ENCODE data around the gene SAV1.
"Not testable (repeated sequence)": the region's sequence is repeated elsewhere in the genome, so short reads cannot be mapped to it uniquely, and the experiment has no call there.

Gene SAV1

GRCh38 chr14:50704454-50705010, 36.4 kb upstream of the SAV1 start:
- no peak for DNase-seq
- H3K27ac ChIP-seq: no peak overlapping the region
- H3K36me3 ChIP-seq (replicated peaks): no peaks in the 10 kb centered on the region
- no peaks in the 10 kb centered on the region for H3K27me3 ChIP-seq (replicated peaks)
- in situ Hi-C loops (cut with HindIII; ENCODE audit: low pct_ligation_motif_present, low sequenced_read_pairs): no loop called here
- TF ChIP-seq CTCF (IDR thresholded peaks at IDR 0.05; ENCODE audit: low read depth, low read length, missing control alignments): no peak
- no peak overlapping the region for H3K4me3 ChIP-seq (ENCODE audit: low read depth, low read length)

GRCh38 chr14:50697659-50698290, 29.7 kb upstream of the SAV1 start:
- TF ChIP-seq CTCF (IDR thresholded peaks at IDR 0.05; ENCODE audit: low read depth, low read length, missing control alignments): no peak
- no peak for DNase-seq
- Histone ChIP-seq H3K4me3 (ENCODE audit: low read depth, low read length) (no peak overlapping the region), H3K27me3 (replicated peaks) (no peaks in the 10 kb centered on the region), H3K27ac (no peak overlapping the region), H3K36me3 (replicated peaks) (no peaks in the 10 kb centered on the region)
- in situ Hi-C loops (cut with HindIII; ENCODE audit: low pct_ligation_motif_present, low sequenced_read_pairs): no loop called here

- H3K27me3 ChIP-seq (replicated peaks); in situ Hi-C loops (cut with HindIII; ENCODE audit: low pct_ligation_motif_present, low sequenced_read_pairs); H3K4me3 ChIP-seq (ENCODE audit: low read depth, low read length): not testable (repeated sequence)
These were observed 26.2 kb upstream of the SAV1 start for GRCh38 chr14:50694260-50694659.

GRCh38 chr14:50688875-50689274, 20.8 kb upstream of the SAV1 start:
- DNase-seq: no peak
- Histone ChIP-seq H3K4me3 (ENCODE audit: low read depth, low read length) (no peak overlapping the region), H3K27me3 (replicated peaks) (no peaks in the 10 kb centered on the region), H3K36me3 (replicated peaks) (no peaks in the 10 kb centered on the region), H3K27ac (no peak overlapping the region)
- TF ChIP-seq CTCF (IDR thresholded peaks at IDR 0.05; ENCODE audit: low read depth, low read length, missing control alignments): no peak
- in situ Hi-C loops (cut with HindIII; ENCODE audit: low pct_ligation_motif_present, low sequenced_read_pairs): no loop called here

More at GRCh38 chr14:50694260-50694659, 26.2 kb upstream of the SAV1 start:
- H3K27ac ChIP-seq; DNase-seq; H3K36me3 ChIP-seq (replicated peaks): not testable (repeated sequence)

GRCh38 chr14:50679674-50680073, 11.6 kb upstream of the SAV1 start:
- in situ Hi-C loops (cut with HindIII; ENCODE audit: low pct_ligation_motif_present, low sequenced_read_pairs): no loop called here
- no peaks in the 10 kb centered on the region for H3K27me3 ChIP-seq (replicated peaks)
- DNase-seq: no peak
- TF ChIP-seq CTCF (IDR thresholded peaks at IDR 0.05; ENCODE audit: low read depth, low read length, missing control alignments): no peak
- H3K27ac ChIP-seq: no peak overlapping the region
- H3K36me3 ChIP-seq (replicated peaks): no peaks in the 10 kb centered on the region
- H3K4me3 ChIP-seq (ENCODE audit: low read depth, low read length): no peak overlapping the region

GRCh38 chr14:50678163-50678562, 10.1 kb upstream of the SAV1 start:
- in situ Hi-C loops (cut with HindIII; ENCODE audit: low pct_ligation_motif_present, low sequenced_read_pairs): no loop called here
- no peak for DNase-seq
- no peak for TF ChIP-seq CTCF (IDR thresholded peaks at IDR 0.05; ENCODE audit: low read depth, low read length, missing control alignments)
- Histone ChIP-seq H3K27me3 (replicated peaks) (no peaks in the 10 kb centered on the region), H3K36me3 (replicated peaks) (no peaks in the 10 kb centered on the region), H3K4me3 (ENCODE audit: low read depth, low read length) (no peak overlapping the region), H3K27ac (peak overlapping the region; percentile 2)
